Activated CD4-positive, alpha-beta T cell treated with anti-CD3 and anti-CD28 coated beads, Interleukin-2, Interleukin-4, amounts not matched to agents 100 ng/mL and 50 ng/mL, durations not matched to agents 16 hours and 8 hours (primary cell): ENCODE data around the gene NRXN3.

Source experiments
- DNase-seq: peaks from one replicate; pipeline ENCODE4 v3.0.0-alpha.2; 2020; ENCODE audit warnings: low spot score

NRXN3 gene

GRCh38 chr14:79881299-79881698 lies 1711.1 kb downstream of the NRXN3 start:
- DNase-seq: no peak

DNA sequence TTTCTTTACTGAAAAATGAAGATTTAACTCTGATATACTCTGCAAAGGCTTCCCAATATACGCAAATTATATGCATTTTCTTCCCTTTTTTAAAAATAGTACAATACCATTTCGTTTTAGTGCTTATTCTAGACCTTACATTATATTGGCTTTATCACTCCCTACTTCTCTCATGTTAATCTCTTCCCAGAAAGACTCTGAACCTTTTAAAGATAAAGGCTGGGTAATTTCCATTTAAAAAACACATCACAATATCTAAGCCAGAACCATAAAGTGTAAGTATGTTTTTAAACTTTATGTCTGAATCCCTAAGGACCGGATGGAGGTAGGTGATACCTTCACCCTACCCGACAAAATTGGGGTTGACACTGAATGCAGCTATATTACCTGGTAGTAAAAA lies 1720.4 kb downstream of the NRXN3 start:
- no peak for DNase-seq

DNA sequence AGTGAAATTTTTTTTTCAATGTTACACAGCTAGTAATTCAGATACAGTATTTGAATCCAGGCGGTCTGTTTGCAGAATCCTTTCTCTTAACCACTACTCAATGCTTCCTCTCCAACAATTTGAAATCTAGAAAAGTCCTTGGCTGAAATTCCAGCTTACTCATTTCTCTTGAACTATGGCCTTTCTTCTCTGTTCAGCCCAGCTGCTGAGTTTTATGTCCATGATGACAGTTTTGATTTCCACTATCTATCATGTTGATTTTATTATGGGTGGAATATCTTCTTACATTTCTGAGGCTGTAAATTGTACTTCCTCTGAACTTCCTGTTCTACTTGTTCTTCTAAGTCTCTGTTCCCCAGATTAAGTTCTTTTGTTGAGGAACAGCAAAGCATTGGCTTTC lies 1725.8 kb downstream of the NRXN3 start:
- DNase-seq: no peak

DNA sequence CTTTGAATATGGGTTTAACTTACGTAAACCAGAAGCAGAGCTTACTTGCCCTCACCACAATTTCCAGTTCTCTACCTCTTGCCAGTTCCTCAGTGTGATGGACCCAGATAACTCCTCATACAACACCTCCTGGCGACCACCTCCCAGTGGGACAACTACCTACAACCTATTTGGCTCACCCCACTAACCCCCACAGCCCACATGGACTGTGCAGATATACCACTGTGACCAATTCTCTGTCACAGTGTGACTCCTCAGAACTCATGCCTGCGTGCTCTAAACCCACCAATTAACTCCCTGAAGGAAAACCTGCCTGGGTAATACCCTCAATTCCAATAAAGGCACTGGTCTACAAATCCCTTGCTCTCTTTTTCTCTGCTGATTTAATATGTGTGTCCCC lies 1729.4 kb downstream of the NRXN3 start:
- DNase-seq: no peak

DNA sequence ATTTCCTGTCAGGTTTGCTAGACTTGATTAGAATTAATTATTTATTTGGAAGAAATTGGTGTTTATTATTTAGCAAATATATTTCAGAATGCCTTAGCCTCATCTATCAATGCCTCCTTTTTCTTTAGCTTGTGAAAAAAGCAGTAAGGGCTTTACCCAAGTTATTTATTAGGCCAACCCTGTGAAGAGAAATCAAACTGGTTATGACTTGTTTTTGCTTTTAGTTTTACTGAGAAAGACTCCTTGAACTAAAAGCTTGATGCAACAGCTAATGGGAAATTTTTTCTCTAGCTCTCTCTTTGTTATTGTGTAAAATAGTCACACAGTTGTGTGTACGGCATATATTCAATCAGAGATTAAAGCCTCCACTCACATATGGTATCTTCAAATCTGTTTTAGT lies 1734.3 kb downstream of the NRXN3 start:
- DNase-seq: no peak

- no peak for DNase-seq
These were observed 1736.8 kb downstream of the NRXN3 start for GRCh38 chr14:79906994-79907393.

- no peak for DNase-seq
These were observed 1739.9 kb downstream of the NRXN3 start for GRCh38 chr14:79910086-79910485.

DNA sequence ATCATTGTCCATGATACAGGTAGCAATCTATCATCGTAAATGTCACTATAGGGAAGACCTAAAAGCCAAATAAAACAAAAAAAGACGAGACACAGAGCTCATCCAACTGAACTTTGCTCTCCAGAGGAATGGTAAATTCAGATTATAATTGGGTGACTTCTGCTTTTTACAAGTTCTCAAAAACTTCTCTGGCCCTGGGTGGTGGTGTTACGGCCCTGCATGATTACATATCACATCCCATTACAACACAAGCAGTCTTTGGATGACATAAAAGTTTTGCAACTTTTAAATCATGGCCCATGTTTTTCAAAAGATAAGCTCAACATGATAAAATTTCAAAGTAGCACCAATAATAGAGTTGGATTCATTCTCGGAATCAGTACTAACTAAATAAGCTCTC lies 1741.6 kb downstream of the NRXN3 start:
- DNase-seq: no peak

GRCh38 chr14:79914595-79914994 lies 1744.4 kb downstream of the NRXN3 start:
- no peak for DNase-seq

DNA sequence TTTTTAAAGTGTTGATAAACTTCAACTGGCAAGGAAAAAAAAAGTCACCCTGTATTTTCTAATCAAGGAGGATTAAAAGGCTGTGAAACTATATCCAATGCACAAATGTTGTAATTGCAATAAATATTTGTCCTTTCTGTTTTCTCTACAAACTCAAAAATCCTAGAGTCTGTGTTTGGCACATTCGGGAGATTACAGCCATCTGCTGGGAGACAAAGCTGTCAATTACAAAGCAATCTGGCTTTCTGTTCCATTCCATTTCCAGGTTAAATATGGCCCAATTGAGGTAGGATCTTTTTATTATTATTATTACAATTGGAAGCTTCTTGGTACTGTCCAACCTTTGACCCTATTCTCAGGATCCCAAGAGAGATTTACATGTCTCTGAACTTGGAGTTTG lies 1745.2 kb downstream of the NRXN3 start:
- no peak for DNase-seq

DNA sequence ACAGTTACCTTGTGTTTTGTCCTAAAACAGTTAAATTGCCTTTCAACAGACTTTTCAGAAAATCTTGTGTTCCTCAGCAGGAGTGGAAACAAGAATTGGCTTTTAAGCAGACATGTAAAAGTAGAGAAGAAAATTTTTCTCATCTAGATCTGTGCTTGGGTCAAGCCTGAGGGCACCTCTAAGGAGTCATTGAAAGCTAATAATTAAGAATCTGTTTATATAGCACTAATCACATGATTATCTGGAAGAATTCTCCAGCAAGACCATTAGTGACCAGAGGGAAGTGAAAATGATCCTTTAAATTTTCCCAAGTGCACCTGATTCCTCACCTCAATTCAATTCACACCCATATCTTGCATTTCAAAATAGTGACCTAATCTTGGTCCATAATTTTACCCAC lies 1746.1 kb downstream of the NRXN3 start:
- DNase-seq: no peak

GRCh38 chr14:79916892-79917291 lies 1746.7 kb downstream of the NRXN3 start:
- no peak for DNase-seq
